NCI-H1092 treated with DMSO at 0.1 percent for 48 hours (cell line): ENCODE data around the gene DGCR6L.
A peak's percentile ranks its signal among the peaks of the same experiment; 100 is the strongest.
"Not testable (repeated sequence)": the region's sequence is repeated elsewhere in the genome, so short reads cannot be mapped to it uniquely, and the experiment has no call there.

Source experiments
- DNase-seq: peaks from one replicate; lab custom pipeline; 2025; lab: John Stamatoyannopoulos, UW

The DGCR6L gene

DNA sequence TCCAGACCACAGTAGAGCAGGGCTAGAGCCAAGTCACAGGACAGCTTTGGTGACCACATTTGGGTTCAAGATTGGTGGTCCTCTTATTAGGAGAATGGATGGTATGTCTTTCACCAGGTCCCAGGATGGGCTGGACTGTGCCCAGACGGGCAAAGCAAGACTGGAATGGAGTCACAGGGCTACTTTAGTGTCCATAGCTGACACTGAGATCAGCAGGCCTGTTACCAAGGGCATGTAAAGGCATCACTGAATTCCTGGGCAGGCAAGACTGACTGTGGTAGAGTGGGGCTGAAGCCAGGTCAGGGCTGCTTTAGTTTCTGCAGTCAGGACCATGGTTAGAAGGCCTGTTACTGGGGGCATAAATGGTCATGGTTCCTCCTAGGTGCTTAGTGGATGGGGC lies 6.1 kb upstream of the DGCR6L start:
- DNase-seq: not testable (repeated sequence)

DNA sequence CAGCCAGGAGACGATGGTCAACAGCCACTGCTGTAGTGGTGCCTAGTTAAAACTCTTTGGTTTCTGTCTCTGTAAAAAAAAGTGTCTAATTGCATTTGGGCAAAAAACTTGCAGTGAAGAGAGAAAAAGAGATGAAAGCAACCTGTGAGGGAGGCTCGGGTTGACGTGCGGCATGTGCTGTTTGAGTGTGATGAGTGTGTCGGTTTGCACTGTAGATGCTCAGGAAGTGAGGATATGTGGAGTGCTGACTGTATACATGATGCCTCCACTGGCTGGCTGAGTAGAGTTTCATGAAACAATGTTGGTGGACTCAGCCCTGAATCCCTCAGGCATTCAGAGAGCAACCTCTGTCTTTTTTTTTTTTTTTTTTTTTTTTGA lies 4.3 kb upstream of the DGCR6L start:
- DNase-seq: no peak

DNA sequence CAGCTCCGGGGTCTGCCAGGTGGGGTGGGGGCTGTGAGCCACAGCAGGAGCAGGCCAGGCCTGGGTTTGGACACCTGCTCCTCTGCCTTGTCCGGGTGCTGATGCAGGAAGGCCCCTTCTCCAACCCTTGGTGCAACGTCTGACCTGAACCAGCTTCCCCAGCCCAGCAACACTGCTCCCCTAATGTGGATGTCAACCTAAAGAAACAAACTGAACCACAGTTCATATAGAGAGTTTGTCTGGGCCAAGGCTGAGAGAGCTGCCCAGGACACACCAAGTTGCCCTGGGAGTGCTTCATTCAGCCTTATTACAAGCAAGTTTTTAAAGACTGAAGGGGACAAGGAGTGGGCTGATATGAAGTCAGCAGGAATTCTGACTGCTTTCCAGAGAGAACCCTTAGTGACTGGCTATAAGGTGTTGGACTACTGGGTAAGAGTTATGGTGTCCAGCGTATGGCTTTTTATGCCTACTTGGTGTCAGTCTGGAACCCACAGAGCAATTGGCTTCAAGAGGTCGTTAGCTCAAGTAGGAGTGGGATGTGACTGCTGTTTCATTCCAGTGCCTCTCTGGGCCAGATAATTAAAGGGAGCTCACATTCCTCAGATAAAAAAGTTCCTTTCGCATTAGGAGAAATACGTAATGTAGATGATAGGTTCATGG lies 1.8 kb upstream of the DGCR6L start:
- DNase-seq: not testable (repeated sequence)

DNA sequence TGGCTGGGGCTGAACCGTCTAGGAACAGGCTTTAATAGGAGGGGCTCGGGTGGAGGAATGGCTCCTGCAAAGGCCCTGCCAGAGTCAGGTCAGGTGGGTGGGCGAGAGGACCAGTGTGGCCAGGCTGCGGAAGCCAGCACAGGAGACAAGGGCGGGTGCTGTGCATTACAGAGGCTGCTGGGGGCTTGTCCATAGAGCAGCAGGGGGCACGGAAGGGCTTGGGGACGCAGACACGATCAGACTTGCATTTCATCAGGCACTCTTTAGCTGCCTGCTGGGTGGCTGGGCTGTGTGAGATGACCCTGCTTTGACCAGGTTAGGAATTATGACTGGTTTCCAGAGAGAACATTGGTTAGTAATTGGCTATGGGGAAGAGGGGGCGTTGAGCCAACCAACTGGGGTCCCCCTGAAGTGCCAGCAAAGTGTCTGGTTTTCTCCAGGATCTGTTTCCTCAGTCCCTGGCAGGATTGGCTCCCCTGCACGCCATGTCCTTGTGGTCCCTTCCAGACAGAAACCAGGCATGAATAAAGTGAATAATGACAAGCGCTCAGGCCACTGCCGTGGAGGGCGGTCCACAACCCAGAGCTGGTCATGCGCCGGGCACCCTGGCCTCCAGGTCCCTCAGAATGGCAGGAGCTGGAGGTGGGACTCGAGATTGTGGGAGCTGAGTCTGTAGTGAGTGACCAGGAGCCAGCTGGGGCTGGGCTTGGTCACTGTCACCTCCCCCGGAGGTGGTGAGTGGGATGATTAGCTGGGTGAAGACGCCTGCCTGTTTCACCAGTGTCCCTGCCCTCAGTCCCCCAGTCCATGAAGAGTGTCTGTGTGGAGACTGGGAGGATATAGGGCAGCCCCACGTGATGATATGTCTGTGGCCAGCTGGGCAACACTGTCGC lies 1.0 kb upstream of the DGCR6L start:
- DNase-seq: not testable (repeated sequence)

DNA sequence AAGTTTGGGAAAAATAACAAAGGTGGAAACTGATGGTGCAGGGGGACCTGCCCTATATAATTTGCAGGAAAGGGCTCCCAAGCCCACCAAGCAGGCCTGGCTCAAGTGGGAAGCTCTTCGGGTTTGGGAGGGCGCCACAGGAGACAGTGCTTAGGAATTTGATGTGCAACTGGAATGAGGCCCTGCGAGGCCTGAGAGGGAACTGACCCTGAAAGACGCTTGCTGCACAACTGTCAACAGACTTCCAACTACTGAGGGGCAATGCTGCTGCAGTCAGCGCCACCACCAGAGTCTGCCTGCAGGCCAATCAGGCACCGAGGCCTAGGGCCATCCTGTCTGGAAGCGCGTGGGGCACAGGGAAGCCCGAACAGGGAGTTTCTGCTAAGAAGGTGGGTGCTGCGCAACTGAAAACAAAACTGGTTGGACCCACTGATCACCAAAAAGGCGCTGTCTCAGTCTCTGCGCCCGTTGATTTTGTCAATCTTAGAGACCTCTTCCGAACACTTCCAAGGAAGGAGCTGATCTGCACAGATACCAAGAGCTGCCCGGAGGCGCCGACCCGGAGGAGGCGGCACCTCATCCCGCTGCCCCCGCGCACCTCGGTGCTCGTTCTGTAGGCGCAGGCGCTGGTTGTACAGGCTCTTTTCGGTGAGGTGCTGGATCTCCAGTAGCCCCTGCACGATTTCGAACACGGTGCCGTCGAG lies 667 bp downstream of the DGCR6L start:
- peak; percentile 5 for DNase-seq

DNA sequence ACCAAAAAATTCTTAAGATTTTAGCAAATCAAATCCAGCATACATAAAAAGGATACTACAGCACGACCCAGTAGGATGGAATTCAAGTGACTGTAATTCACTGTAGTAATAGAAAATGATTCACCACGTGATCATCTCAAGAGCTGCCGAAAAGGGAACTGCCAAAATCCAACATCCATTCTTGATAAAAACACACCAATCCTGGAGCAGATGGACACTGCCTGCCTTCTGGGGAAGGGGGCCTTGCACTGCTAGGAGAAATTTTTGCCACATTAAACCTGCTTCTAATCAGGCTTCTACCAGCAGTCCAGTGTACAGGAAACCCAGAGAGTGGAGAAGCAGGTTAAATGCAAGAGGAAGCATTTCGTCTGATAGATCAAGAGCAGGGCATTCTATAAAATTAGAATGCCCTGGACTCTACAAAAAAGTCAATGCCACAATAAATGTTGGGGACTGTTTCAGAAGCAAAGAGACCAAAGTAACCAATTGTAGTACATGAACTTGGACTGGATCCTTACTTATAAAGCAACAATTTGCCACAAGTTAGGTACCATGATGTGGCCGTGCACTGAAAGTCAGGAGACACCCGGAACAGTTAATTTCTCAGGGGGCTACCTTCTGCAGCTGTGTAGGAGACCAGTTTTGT lies 1.7 kb downstream of the DGCR6L start:
- DNase-seq: not testable (repeated sequence)

DNA sequence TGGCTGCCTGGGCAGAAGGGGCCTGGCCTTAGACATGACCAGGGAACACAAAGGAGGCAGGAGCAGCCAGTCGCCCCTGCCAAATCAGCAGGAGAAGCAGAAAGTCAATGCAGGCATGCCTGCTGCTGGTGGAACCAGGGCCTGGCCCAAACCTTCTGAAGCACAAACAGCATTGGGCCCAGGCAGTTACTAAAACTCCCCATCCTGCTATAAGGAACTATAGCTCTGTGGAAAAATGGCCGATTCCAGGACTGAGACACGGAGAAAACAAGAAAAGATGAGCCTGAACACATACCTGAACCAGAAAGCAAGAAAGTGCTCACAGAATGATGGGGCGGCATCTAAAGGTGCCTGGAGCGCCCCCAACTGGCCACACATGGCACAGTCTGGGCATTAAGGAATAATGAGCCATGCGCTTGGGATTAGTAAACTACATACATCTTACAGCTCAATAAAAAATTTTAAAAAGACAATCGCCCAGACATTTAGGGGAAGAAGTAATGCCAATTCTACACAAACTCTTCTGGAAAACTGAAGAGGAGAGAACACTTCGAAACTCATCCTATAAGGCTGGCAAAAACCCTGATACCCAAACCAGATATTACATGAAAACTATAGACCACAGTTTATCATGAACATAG lies 2.3 kb downstream of the DGCR6L start:
- DNase-seq: not testable (repeated sequence)

DNA sequence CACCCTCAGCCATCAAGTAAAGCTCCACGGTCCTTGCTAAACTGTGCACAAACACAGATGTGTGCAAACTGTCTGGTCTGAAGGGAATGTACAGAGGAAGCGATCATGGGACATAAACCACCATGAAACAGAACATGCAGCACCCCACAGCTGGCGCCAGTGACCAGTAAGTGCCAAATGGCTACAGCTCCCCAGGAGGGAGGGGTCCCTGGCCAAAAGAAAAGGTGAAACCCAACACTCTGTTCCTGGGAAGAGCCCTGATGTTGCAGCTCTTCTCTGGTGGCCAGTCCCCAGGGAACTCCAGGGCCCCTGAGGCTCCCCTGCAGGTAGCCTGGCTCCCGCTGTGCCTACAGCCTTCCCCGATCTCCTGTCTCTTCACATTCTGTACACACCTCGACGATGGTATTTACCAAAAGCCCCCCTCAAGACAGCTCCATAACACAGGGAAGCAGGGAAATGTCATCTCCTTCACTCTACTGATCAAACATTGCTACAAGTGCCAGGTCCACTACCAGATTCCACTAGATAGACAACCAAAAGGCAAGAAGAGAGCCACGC lies 2.9 kb downstream of the DGCR6L start:
- no peak for DNase-seq

DNA sequence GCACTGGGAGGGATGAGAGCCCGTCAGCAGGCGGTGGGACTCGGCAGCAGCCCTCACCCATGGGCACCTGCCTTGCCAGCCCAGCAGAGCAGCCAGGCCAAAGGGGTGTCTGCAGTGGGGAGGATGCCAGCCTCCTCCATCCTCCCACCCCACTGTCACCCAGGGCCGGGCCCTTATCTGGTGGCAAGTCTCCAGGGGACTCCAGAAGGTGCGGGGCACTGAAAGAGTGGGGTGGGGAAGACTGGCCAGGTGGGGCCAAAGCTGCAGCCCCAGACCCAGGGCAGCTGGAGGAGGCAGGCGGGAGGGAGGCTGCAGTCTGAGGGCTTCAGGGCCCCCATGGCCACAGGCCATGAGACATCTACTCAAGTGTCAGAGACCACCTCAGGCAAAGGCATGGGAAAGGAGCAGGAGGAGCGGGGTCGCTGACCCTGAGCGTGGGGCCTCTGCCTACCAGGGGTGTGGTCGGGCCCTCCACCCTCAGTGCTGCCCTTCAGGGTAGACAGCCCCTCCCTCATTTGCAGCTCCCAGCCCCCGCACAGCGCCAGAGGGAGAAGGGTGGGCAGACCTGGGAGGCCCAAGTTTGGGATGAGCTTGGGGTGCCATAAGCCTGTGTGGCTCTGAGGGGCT lies 3.5 kb downstream of the DGCR6L start:
- DNase-seq: no peak

DNA sequence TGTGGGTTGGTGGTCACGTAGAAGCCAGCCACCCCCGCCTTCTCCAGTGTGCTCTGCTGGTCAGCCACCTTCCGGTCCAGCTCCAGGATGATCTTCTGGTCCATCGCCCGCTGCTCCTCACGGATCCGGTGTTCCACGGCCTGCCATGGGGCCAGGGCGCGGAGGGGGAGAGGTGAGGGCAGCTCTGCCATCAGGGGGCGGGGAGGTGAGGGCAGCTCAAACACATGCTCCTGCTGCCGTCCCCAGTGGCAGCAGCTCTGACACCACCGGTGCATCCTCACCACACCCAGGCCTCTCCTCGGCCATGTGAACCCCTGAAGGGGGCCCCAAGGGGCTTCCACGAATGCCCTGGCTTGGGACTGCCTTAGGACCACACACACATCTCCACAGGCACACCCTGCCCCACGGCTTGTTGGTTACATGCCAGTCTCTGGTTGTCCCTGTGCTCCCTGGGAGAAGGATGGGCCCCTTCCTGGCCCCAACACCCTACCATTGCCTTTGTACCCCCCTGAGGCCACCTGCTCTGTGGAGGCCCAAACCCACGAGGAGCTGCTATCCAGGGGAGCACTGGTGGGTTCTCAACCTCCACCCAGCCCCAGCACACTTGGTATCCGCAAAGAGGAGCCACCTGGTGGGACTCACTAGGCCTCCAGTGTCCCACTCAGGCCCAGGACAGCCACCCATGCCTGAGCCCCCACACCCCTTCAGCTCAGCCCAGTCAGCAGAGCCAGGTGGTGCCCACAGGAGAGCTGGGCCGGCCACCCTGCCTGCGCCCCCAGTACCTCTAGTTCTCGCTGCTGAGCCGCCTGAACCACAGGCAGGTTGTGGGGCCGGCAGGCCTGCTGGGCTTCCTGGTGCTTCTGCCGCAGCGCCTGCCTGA lies 4.3 kb downstream of the DGCR6L start:
- DNase-seq: no peak

DNA sequence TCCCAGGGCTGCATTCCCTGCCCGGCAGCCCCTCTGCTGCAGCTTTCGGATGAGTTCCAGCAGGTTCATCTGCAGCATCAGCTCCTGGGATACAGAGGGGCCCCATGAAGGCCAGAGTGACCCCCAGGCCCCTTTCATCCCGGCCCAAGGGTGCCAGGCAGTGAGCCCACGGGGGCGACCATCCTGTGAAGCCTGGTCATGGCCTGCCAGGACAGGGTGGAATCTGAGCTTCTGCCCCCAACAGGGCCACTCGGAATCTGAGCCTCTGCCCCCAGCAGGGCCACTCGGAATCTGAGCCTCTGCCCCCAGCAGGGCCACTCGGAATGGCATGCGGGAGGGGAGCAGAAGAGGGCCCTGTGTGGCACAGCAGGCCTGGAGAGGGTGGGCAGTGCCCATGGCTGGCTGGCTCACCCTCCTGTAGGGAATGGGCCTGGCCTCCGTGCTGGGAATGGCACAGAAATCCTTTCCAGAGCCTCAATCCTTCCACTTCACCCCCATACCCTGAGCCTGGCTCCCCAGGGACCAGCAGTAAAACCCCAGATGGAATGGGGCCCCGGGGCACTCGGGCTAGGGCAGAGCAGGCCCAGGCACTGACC lies 5.0 kb downstream of the DGCR6L start:
- DNase-seq: not testable (repeated sequence)

DNA sequence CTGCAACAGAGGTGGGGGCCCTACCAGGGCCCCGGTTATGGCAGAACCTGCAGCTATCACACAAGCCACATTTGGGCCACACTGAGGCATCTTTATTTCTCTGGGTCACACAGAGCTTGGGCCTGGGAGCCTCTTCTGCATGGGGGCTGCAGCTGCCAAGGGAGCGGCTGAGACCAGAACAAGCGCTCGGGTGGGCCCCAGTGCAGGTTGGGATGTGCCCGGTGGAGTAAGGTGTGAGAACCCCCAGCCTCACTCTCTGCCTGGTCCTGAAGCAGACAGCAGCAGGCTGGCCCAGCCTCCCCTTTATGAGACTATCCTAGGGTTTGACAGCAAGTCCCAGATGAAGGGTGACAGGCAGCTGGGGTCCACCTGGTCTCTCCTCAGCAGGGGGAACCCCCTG lies 5.7 kb downstream of the DGCR6L start:
- DNase-seq: not testable (repeated sequence)

DNA sequence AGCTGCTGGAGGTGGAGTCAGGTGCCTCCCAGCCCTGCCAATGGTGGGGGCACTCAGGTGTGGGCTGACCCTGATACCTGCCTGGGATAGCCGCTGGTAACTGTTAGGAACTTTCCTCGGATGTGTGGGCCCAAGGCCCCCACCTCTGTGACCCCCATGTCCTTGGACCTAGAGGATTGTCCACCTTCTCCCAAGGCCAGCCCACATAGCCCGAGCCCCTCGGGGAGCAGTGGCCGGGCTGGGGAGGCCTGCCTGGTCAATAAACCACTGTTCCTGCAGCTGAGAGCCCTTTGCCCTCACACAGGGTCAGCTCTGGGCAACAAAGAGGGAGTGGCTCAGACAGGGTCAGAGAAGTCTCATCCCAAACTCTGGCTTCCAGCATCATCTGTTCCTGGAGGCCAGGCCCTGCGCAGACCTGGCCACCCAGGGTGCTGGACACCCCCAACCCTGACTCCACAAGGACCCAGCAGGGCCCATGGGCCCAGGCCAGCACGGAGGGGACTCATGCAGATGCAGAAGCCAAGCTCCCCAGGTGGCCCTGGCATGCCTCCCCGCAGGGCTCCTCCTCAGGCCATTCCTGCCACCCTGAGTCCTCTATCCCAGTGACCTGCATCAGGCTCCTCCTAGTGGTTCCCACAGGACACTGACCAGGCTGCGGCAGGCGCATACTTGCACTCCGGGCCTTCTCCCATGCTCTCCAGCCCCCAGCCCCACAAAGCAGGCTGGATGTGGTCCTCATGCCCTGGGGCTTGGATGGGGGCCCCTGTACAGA lies 6.4 kb downstream of the DGCR6L start:
- DNase-seq: not testable (repeated sequence)

DNA sequence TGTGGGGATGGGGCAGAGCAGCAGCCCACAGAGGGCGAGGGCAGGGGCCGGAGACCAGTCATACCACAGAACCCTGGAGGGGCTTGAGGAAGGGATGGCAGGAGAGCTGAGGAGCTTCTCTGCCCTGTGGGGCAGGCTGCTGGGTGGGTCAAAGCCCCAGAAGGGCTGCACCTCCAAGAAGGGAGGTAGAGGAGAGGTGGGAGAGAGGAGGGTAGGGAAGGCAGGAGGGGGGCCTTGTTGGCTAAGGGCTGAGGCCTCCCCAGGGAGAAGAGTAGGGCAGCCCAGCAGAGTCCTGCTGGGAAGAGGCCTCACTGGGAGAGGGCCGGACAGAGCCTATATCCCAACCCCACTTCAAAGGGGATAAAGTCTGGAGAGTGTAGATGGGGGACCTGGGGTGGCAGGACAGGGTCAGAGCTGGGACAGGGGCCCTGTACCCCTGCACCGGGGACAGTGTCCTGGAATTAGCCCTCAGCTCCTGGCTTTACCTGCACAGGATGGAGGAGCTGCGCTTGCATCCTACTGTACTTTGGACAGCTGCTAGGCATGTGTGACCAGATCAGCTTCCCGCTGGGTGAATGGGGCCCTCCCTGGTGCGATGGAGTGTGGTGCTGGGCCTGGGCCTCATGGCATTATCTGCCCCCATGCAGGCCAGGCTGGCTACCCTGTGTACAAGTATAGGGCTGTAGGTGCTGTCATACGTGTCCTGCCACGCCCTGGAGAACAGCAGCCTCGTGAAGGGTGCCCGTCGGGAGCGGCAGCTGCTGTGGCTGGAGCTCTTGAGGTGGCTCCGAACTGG lies 7.3 kb downstream of the DGCR6L start:
- no peak for DNase-seq

DNA sequence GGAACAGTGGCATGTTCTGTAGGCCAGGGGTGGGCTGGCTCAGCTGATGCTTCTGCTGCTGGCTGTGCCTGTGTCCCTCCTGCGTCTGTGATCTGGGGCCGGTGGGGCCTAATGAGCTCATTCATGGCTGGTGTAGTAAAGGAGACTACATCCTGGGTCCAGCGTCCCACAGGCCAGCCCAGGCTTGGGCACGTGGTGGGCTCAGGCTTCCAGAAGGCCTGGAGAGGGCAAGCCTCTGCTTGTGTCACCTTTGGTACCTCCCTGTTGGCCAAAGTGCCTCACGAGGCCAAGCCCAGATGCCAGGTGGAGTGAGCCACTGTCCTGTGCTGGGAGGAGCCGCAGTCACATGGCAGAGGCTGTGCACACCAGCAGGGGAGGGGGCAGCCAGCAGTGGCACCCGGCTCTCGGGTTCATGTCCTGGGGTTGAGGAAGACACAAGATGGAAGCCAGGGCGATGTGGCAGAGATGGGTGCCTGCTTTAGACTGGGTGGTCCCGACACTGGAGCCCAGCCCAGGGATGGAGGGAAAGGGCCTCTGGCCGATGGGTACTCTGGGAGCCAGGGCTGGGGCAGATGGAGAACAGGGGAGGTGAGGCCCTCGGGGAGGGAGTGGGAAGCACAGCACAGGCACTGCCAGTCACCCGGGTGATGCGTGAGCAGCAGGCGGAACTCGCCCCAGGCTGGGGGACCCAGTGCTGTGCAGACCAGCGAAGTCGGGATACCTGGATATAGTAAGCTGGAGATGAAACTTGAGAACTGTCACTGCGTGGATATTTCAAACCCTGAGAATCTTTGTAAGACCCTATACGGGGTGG lies 8.4 kb downstream of the DGCR6L start:
- not testable (repeated sequence) for DNase-seq

DNA sequence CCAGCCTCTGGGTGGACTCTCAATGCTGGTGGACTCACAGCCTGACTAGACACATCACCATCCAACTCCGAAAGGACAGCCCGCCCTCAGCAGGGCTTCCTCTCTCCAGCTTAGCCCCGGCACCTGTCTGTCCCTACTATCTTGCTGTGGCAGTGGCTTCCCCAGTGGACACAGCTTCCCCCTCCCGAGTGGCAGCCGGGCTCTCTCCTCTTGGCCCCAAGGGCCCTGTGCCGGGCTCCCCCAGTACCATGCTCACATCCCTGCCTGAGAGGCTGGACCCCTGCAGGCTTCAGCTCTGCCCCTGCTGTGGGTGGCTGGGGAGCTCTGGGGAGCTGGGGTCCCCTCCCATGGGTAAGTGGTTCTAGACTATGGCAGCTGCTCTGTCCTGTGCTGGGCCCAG lies 9.1 kb downstream of the DGCR6L start:
- not testable (repeated sequence) for DNase-seq

DNA sequence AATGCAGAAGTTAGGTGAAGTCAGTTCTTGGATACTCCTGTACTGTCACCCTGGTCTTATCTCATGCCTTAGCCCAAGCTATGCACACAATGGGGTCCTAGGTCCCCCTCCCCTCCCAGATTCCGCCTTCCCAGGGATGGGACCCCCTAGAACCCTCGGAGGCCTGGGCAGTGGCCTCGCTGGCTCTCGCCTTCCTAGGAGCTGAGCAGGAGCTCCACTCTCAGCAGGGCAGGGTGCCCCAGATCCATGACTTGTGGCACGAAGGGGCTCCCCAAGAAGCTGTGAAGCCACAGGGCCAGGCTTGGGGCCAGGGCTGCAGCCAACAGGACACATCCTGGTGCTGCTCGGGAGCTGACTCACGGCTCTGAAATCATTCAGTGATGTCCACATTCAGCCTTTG lies 9.7 kb downstream of the DGCR6L start:
- DNase-seq: not testable (repeated sequence)
